HFF-Myc (cell line): ENCODE data around the gene BTN2A1.

Source experiments
- DNase-seq: peaks from one replicate; pipeline ENCODE4 v3.0.0-alpha.2; 2011; ENCODE audit warnings: low read depth; ENCODE audit errors: extremely low read depth
- H3K4me3 ChIP-seq: replicated peaks from 2 replicates; pipeline ENCODE4 v1.5.1; 2011; ENCODE audit warnings: low read depth, mild to moderate bottlenecking, control low read depth, low read length
- TF ChIP-seq, protein P1 (sequence below): IDR thresholded peaks from 2 replicates; pipeline ENCODE4 v1.5.1; 2012; ENCODE audit warnings: mild to moderate bottlenecking, low read depth, low read length, control low read depth; ENCODE audit errors: missing control alignments

The BTN2A1 gene

DNA sequence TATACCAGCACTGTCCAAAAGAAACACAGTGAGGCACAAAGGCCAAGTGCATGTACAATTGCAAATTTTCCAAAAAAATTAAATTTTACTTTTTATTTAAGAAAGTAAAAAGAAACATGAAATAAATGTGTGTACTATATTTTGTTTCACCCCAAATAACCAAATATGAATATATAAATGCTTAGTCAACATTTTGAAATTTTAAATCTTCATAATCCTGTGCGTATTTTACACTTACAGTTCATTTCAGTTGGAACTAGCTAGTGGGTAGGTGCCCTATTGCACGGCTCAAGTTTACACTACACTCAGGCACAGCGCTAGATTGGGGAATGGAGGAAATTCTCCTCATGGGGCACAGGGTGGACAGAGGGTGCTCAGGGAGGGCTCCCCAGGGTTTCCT is 35.4 kb upstream of the BTN2A1 start:
- peak overlapping the region; percentile 87 for H3K4me3 ChIP-seq

DNA sequence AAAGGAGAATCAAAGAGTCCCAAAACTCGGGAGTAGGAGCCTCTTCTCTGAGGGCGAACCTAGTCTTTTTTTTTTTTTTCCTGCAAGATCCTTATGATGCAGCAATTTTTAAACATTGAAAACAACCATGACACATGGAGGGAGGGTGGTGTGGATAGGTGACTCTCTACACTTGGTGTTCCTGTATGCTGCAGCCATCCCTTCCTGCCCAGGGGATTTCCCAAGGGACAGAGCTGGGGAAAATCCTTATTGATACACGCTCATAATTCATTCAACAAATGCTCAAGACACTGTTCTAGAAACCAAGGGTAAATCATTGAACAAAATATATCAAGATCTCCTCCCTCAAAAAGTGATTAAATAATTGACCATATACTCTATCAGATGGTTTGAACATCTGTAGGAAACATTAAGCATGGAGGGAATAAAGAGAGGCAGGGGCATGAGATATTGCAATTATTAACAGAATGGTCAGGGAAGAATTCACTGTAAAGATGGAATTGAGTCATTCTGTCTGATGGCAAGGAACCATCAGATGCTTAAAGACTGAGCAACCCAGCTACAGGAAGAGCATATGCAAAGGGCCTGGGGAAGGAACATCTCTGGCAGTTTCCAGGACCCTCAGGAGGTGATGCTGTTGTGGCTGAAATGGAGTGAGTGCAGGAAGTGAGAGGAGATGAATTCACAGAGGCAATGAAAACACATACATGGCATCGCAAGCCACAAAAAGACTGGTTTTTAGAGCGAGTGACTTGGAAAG is 30.9 kb upstream of the BTN2A1 start:
- TF ChIP-seq, protein P1, sequence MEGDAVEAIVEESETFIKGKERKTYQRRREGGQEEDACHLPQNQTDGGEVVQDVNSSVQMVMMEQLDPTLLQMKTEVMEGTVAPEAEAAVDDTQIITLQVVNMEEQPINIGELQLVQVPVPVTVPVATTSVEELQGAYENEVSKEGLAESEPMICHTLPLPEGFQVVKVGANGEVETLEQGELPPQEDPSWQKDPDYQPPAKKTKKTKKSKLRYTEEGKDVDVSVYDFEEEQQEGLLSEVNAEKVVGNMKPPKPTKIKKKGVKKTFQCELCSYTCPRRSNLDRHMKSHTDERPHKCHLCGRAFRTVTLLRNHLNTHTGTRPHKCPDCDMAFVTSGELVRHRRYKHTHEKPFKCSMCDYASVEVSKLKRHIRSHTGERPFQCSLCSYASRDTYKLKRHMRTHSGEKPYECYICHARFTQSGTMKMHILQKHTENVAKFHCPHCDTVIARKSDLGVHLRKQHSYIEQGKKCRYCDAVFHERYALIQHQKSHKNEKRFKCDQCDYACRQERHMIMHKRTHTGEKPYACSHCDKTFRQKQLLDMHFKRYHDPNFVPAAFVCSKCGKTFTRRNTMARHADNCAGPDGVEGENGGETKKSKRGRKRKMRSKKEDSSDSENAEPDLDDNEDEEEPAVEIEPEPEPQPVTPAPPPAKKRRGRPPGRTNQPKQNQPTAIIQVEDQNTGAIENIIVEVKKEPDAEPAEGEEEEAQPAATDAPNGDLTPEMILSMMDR = no peak
- no peak for DNase-seq
- H3K4me3 ChIP-seq = no peak overlapping the region

More for the DNA sequence above, 35.4 kb upstream of the BTN2A1 start:
- TF ChIP-seq, protein P1 = no peak
- no peak for DNase-seq

DNA sequence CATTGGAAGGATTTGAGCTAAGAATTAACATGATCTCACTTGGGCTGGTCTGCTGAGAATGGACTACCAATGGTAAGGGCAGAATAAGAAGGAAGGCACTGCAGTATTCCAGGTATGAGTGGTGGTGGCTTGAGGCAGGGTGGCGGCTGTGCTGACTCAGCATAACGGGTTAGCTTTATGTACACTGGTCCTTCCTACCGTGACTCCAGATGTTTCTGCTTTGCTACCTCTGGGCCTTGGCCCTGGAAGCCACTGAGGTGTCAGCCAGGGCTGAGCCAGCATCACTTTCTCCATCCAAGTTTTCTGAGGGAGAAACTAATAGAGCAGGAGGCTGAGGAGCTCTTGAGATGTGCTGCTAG is 30.3 kb upstream of the BTN2A1 start:
- TF ChIP-seq, protein P1 = no peak
- no peak overlapping the region for H3K4me3 ChIP-seq
- no peak for DNase-seq

DNA sequence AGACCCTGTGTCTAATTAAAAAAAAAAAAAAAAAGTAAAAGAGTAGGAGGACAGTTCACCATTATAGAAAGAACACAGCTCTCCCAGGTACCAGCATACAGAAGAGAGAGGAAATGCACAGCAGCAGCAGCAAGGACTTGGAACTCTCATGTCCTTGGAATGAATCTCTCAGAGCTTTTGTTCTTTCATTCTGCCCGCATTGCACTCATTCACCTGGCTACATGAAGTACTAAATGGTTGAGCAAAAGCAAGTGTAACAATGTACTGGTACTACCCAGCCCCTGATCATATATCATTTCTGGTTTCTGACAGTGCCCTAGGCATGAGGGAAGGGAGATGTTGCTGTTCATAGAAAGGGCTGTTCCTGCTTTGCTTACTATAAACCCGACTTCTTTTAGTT is 29.5 kb upstream of the BTN2A1 start:
- no peak for DNase-seq
- no peak overlapping the region for H3K4me3 ChIP-seq
- TF ChIP-seq, protein P1 = no peak

DNA sequence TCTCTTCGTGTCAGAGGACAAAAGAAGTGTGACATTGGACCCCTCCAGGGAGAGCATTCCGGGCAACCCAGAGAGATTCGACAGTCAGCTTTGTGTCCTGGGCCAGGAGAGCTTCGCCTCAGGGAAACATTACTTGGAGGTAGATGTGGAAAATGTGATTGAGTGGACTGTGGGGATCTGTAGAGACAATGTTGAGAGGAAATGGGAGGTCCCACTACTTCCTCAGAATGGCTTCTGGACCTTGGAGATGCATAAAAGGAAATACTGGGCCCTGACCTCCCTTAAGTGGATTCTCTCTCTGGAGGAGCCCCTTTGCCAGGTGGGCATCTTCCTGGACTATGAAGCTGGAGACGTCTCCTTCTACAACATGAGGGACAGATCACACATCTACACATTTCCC is 27.0 kb upstream of the BTN2A1 start:
- TF ChIP-seq, protein P1 = no peak

DNA sequence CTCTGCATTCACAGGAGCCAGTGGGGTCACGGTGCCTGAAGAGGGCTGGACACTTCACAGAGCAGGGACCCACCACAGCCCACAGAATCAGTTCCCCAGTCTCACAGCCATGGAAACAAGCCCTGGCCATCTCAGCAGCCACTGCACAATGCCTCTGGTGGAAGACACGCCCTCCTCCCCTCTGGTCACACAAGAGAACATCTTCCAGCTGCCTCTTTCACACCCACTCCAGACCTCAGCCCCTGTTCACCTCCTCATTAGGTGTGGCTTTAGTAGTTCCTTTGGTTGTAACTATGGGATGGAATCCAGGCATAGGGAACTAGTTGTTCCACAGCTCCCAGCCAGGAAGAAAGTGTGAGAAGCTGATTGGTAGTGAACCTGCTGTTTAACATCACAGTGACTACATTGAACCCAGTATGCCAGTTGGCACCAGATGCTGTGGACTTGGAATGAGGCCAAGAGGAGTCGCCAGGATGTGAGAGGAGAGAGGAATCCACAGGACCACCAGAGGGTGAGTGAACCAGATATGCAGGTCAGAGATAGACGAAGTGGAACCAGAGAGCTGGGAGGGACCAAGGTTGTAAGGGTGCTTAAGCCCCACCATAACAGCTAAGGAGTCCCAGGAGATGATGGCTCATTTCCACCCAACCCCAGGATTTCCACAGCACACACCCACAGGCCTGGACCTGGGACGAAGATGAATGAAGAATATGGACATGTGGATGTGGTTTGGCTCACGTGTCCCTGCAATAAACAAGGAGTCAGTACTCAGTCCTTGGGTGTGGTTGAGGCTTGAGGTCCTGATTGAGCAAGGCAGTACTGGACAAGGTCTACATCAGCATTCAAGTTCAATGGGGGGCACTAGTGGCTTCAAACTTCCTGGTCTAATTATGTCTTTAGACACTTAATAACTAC is 26.2 kb upstream of the BTN2A1 start:
- H3K4me3 ChIP-seq = no peak overlapping the region
- no peak for DNase-seq
- TF ChIP-seq, protein P1 = no peak

More for the DNA sequence above, 27.0 kb upstream of the BTN2A1 start:
- no peak overlapping the region for H3K4me3 ChIP-seq
- no peak for DNase-seq
